ENCODE results near the gene E2F1. TPM values are rescaled to one million over a fixed set of nuclear protein-coding genes. Genes with fewer than 3 reads are reported as not detected.
A peak's percentile ranks its signal among the peaks of the same experiment; 100 is the strongest.
"Not testable (repeated sequence)": the region's sequence is repeated elsewhere in the genome, so short reads cannot be mapped to it uniquely, and the experiment has no call there.

E2F1 gene
- total RNA-seq, 2 donors from 2014 or later = 1.6 to 3.7 TPM

DNA sequence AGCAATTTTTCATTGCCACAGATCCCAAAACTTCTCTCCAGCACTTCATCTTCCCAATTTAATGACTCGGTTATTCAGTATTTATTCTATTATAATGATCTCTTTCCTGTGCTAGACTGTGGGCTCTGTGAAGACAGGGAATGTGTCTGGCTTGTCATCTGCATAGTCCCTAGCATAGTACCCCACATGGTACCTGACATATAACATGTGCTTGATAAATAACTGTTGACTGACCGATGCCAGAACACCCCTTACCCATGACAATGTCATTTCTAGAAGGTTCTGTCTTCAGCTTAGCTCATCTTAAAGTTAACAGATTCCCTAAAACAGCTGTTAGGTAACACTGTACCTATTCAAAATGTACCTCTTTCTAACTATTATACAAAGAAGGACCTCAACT, 30.3 kb upstream of the E2F1 start:
- no peak for DNase-seq
- intact Hi-C loops (cut with DNase I) = no loop called here
- ATAC-seq = no peak

- no peak for DNase-seq
- ATAC-seq = no peak
- intact Hi-C loops (cut with DNase I) = no loop called here
Measured at GRCh38 chr20:33713865-33714367, 27.7 kb upstream of the E2F1 start.

GRCh38 chr20:33711446-33711738, 25.2 kb upstream of the E2F1 start:
- intact Hi-C loops (cut with DNase I) = no loop called here
- DNase-seq (no peak), ATAC-seq (no peak)

GRCh38 chr20:33710681-33711445, 24.7 kb upstream of the E2F1 start:
- DNase-seq = no peak
- intact Hi-C loops (cut with DNase I) = no loop called here

GRCh38 chr20:33709905-33710541, 23.8 kb upstream of the E2F1 start:
- DNase-seq (no peak), ATAC-seq (no peak)
- intact Hi-C loops (cut with DNase I) = no loop called here

More at GRCh38 chr20:33710681-33711445, 24.7 kb upstream of the E2F1 start:
- no peak for ATAC-seq

GRCh38 chr20:33709398-33709797, 23.2 kb upstream of the E2F1 start:
- intact Hi-C loops (cut with DNase I) = no loop called here
- DNase-seq (no peak), ATAC-seq (peak in 1 of 2 donors; percentile 29)

DNA sequence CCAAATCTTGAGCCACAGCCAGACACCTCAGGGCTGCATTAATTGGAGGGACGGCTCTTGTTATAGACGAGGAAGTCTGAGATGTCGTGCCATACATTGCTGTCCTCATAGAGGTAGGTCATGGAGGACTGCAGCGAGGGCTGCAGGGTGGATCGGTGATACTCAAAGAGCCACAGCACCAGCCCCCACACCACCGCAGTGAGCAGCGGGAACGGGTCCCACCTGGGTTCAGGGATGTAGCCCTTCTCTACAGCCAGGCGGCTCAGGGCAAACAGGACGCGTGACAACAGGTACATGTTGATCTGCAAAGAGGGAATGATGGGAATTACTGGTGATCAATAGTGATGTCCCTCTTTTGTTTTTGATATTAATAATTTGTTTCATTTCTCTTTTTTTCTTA, 21.5 kb upstream of the E2F1 start:
- DNase-seq (no peak), ATAC-seq (no peak)
- intact Hi-C loops (cut with DNase I) = no loop called here

DNA sequence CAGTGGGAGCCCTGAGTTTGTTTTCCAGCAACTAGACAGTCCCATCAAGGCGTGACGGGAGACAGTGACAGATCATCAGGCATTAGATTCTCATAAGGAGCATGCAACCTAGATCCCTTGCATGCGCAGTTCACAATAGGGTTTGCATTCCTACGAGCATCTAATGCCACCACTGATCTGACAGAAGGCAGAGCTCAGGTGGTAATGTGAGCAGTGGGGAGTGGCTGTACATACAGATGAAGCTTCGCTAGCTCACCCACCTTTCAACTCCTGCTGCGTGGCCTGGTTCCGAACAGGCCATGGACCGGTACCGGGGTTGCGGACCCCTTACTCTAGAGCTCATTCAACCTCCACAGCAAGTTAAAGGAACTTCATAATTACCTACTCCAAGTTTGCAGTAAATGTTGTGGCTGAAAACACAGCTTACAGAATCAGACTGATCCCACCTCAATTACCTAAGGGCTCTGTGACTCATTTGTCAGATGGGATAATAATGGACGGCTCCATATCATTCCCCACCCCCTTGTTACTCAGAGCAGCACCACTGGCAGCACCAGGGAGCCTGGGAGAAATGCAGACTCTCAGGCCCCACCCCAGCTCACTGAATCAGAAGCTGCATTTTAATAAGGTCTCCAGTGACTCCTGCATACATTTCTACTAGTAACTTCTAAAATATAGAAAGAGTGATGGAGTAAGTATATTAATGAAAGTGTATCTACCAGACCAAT, 18.2 kb upstream of the E2F1 start:
- intact Hi-C loops (cut with DNase I) = no loop called here
- no peak for DNase-seq
- no peak for ATAC-seq

DNA sequence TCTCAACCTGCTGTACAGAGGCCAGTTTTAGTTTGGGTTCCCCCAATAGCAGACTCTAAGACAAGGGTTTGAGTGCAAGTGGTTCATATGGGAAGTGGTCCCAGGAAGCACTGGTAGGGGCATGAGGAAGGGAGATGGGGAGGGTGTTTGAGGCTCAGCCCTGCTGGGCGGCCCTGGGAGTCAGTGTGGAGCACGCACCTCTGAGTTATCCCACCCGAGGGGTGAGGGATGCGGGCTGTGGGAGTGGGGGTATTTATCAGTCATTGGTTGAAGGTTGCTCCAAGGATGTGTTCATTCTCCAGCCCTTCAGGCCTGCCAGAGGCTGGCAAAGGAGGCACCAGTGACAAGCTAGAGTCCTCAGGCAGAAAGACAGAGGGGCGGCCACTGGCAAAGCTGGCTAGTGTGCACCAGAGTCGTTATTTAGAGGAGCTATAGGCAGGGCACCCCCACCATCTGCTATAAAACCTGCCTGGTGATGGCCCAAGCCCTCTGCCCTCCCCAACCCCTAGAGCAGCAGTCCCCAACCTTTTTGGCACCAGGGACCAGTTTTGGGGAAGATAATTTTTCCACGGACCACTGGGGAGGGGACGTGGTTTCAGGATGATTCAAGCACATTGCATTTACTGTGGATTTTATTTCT, 17.4 kb upstream of the E2F1 start:
- ATAC-seq (no peak), DNase-seq (no peak)
- intact Hi-C loops (cut with DNase I) = no loop called here

- intact Hi-C loops (cut with DNase I) = no loop called here
- peak; percentile 73 to 75 for ATAC-seq
Measured at GRCh38 chr20:33702861-33703260, 16.7 kb upstream of the E2F1 start.

GRCh38 chr20:33701629-33702450, 15.7 kb upstream of the E2F1 start:
- ATAC-seq (no peak), DNase-seq (no peak)
- intact Hi-C loops (cut with DNase I) = no loop called here

More at GRCh38 chr20:33702861-33703260, 16.7 kb upstream of the E2F1 start:
- peak; percentile 34 for DNase-seq

DNA sequence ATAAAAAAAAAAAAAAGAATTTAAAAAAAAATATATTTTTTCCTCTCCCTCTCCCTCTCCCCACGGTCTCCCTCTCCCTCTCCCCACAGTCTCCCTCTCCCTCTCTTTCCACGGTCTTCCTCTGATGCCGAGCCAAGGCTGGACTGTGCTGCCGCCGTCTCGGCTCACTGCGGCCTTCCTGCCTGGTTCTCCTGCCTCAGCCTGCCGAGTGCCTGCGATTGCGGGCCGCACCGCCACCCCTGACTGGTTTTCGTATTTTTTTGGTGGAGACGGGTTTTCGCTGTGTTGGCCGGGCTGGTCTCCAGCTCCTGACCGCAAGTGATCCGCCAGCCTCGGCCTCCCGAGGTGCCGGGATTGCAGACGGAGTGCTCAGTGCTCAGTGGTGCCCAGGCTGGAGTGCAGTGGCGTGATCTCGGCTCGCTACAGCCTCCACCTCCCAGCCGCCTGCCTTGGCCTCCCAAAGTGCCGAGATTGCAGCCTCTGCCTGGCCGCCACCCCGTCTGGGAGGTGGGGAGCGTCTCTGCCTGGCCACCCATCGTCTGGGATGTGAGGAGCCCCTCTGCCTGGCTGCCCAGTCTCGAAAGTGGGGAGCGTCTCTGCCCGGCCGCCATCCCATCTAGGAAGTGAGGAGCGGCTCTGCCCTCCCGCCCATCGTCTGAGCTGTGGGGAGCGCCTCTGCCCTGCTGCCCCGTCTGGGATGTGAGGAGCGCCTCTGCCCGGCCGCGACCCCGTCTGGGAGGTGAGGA, 14.7 kb upstream of the E2F1 start:
- DNase-seq; intact Hi-C loops (cut with DNase I); ATAC-seq: not testable (repeated sequence)

DNA sequence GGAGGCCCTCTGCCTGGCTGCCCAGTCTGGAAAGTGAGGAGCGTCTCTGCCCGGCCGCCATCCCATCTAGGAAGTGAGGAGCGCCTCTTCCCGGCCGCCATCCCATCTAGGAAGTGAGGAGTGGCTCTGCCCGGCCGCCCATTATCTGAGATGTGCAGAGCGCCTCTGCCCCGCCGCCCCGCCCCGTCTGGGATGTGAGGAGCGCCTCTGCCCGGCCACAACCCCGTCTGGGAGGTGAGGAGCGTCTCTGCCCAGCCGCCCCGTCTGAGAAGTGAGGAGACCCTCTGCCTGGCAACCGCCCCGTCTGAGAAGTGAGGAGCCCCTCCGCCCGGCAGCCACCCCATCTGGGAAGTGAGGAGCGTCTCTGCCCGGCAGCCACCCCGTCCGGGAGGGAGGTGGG, 12.8 kb upstream of the E2F1 start:
- intact Hi-C loops (cut with DNase I); ATAC-seq; DNase-seq: not testable (repeated sequence)

DNA sequence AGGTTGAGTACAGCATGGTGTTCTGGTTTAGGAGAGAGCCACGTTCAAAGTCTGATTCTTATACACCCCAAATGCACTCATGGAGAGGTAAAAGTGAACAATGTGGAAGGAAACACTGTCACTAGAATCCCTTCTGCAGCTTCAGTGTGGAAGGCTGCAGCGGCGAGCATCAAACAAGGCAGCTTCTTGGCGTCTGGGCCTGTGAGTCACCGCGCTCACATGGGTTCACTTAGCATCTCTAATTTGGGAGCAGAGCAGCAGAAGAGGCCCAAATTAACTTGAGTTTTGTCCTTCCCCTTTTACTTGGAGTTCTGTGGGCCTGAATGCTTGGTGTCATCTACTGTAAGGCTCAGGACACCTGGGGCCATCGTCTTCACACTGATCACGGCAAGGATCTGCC, 10.9 kb upstream of the E2F1 start:
- DNase-seq = no peak
- intact Hi-C loops (cut with DNase I) = no loop called here
- peak; percentile 65 to 73 for ATAC-seq

- DNase-seq = no peak
- intact Hi-C loops (cut with DNase I) = no loop called here
- no peak for ATAC-seq
Measured at GRCh38 chr20:33696448-33696847, 10.3 kb upstream of the E2F1 start.

DNA sequence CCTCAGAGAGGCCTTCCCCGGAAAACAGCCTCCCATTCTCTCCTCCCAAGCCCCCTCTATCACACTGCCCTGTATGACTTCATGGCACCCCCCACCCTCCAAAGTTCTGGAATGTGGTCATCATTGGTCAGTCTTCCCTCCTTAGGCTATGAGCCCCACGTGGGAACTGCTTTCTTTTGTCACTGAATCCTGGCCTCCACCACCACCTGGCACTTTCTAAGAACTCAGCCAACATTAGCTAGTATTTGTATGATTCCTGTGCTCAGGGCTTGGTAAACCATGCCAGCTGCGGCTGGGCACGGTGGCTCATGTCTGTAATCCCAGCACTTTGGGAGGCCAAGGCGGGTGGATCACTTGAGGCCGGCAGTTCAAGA, 8.4 kb upstream of the E2F1 start:
- DNase-seq (no peak), ATAC-seq (no peak)
- intact Hi-C loops (cut with DNase I) = no loop called here

DNA sequence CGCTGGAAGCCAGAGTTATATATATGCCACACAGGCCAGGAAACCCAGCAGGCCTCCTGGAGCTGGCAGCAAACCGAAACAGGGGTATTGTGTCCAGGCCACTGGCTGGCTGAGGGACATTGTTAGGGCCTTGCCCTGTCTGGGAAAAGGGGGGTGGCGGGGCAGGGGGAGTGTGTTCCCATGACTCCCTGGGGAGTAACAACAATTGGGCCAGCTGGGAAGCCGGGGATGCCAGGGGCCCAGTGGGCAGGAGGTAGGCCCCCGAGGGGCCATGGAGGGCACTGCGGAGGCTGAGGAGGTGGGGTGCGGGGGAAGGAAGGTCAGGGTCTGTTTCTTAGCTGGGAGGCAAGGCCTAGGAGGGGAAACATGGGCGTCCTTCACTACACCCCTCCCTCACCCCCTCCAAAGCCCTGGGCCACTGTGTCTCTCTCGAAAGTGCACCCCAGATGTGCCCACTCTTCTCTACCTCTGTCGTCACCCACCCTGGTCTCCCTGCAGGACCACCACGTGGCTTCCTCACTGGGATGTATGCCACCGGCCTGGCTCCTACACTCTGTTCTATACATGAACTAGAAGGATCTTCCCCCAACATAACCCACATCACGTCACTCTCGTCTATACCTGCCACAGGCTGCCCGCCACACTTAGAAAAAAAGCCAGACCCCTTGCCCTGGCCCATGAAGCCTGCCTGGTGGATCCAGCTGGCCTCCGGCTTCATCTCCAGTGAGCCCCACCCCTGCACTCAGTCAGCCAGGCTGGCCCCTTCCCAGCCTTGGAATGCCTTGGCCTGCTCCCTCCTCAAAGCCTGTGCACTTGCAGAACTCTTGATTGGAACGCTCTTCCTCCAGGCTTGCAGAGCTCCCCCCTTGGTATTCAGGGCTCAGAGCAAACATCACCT, 7.8 kb upstream of the E2F1 start:
- intact Hi-C loops (cut with DNase I) = no loop called here
- ATAC-seq = peak; percentile 70 to 71
- peak; percentile 61 for DNase-seq
